ENCODE results near the gene UBL4A.

DNA sequence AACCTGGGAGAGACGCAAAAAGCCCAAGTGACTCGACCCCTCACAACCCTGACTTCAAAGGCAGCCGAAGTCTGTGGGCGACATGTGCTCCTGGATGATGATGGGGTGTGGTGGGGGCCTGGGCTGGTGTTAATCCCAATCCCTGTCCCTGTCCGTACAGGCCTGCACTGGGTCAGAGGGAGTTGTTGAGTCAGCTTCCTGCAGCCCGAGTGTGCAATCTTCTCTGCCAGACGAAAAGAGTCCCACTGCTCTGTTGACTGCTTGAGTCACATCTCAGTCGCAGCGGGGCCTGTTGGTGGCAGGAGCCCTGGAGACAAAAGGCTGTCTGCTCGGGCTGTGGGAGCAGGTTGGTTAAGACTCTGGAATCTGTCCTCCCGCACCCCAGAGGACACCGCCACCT lies 19.3 kb upstream of the UBL4A start:
- TF ChIP-seq POLR2AphosphoS5 (IDR thresholded peaks at IDR 0.05; ENCODE audit: low read depth, low read length) = no peak
- TF ChIP-seq POLR2A (IDR thresholded peaks at IDR 0.05; ENCODE audit: low read depth, low read length) = no peak
- TF ChIP-seq PAX5 (IDR thresholded peaks at IDR 0.05; ENCODE audit: insufficient read depth, low read length, severe bottlenecking) = no peak
- TF ChIP-seq TAF1 (IDR thresholded peaks at IDR 0.05; ENCODE audit: low read depth, low read length) = no peak
- no peak for TF ChIP-seq SPI1 (IDR thresholded peaks at IDR 0.05; ENCODE audit: low read depth, low read length)
- no peak for TF ChIP-seq POU2F2 (IDR thresholded peaks at IDR 0.05; ENCODE audit: low read depth, low read length)
